NOMO-1 treated with DMSO at 0.1 percent for 48 hours (cell line): ENCODE results near the gene GIT2.

ENCODE experiments used
- DNase-seq: peaks from one replicate; lab custom pipeline; 2025; ENCODE audit not compliant: unreplicated experiment; lab: John Stamatoyannopoulos, UW

GIT2 gene

GRCh38 chr12:109982210-109982609 is 14.0 kb downstream of the GIT2 start:
- no peak for DNase-seq

DNA sequence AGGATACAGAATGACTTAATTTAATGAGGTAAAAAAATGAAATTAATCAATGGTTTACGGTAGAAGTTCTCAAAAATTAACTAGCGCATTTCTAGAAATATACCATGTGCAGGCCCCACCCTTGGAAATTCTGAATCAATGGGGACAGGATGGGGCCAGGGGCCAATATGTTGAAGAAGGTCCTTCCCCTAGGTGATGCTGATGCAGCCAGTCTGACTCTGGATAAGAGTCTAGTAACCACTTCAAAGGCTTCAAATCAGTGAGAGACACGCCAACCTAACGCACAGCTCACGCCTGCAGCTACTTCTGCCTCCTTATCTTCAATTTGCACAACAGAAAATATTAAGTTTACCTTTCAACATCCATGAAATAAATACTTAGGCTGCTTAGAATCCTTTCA is 14.9 kb downstream of the GIT2 start:
- no peak for DNase-seq

DNA sequence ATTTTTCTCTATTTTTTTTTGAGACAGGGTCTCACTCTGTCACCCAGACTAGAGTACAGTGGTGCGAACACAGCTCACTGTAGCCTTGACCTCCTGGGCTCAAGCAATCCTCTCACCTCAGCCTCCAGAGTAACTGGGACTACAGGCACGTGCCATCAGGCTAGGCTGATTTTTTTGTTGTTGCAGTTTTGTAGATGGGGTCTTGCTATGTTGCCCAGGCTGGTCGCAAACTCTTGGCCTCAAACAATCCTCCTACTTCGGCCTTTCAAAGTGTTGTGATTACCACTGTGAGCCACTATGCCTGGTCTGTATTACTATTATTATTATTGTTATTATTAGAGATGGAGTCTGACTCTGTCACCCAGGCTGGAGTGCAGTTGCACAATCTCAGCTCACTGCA is 23.3 kb downstream of the GIT2 start:
- no peak for DNase-seq

DNA sequence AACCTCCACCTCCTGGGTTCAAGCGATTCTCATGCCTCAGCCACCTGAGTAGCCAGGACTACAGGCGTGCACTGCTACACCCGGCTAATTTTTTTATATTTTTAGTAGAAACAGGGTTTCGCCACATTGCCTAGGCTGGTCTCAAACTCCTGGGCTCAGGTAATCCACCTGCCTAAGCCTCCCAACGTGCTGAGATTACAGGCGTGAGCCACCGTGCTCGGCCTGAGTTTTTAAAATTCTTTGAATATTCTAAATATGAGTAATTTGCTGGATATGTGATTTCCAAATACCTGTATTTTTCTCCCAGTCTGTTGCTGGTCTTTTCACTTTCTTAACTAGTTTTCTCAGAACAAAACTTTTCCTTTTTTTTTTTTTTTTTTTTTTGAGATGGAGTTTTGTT is 27.4 kb downstream of the GIT2 start:
- no peak for DNase-seq

GRCh38 chr12:109968032-109968420 is 28.1 kb downstream of the GIT2 start:
- DNase-seq, result no peak

DNA sequence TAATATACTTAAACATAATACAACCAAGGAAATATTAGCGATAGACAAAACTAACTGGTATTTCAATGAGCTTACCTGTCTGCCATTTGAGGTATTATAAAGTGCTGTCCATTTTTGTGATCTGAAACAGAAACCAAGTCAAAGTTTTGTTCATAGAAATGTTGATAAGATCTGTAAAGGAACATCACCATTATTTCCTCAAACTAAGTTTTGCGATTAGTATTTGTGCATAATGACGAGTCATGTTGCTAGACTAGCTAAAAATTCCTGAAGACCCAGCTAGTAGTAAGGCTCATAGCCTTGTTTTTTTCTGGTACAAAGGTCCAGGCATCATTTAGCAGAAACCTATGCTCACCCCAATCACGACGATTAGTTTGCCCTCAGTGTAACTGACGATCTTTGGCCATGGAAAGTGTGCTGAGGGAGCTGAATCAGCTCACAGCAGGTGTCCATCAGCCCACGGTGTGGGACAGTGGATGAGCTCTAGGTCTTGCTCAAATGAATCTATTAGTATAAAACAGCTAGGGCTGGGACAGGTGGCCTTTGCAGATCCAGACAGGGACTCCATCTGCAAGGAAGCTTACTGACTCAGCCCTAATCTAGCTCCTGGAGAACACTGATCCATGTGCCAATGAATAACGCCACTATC is 28.7 kb downstream of the GIT2 start:
- DNase-seq, result no peak

GRCh38 chr12:109966546-109966945 is 29.6 kb downstream of the GIT2 start:
- no peak for DNase-seq

- DNase-seq, result no peak
Observed at GRCh38 chr12:109963743-109964429, 32.3 kb downstream of the GIT2 start.

DNA sequence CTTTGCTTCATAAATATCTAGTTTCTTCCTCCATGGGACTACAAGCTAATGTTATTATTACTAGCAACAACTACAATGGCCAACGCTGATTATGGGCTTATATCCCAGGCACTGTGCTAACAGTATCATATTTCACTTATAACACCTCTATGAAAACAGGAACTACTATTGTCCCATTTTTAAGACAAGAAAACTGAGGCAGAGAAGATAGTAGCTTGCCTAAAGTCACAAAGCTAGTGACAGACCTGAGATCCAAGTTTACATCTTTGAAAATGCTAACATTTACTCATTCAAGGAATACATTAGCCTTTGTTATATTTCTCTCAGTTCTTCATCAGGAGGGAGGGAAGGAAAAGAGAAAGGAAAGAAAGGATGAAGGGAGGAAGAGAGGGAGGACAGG is 32.8 kb downstream of the GIT2 start:
- DNase-seq, result no peak

DNA sequence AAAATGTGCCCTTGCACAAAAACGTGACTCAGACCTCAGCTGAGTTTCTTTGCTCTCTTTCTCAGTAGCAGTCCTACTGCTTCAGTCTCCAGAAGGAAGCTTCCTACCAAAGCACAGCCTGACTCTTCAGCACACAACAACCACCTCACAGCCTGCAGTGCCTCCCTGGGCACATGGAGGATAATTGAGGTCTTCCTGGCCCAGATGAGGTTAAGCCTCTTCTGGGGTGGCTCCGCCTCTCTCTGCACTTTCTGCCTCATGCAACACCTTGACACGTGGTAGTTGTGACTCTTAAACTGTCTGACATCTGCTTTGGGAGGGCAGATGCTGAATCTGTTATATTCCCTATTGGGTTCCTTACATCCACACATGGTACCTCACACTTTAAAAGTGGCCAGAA is 33.8 kb downstream of the GIT2 start:
- no peak for DNase-seq

- no peak for DNase-seq
Observed at GRCh38 chr12:109961612-109962011, 34.6 kb downstream of the GIT2 start.

- DNase-seq, result no peak
Observed at GRCh38 chr12:109961201-109961600, 35.0 kb downstream of the GIT2 start.

- DNase-seq, result no peak
Observed at GRCh38 chr12:109959411-109960093, 36.6 kb downstream of the GIT2 start.

DNA sequence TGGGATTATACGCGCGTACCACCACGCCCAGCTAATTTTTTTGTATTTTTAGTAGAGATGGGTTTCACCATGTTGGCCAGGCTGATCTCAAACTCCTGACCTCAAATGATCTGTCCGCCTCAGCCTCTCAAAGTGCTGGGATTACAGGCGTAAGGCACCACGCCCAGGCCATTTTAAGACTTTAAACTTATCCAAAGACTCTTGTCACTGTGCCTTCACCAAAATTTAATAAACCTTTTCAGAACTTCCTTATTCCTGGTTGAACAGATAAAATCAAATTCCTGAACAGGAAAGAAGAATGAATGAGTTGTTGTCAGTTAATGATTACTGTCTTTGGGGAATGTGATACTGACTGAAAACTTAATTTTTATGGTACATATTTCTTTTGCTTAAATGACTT is 37.8 kb downstream of the GIT2 start:
- no peak for DNase-seq

DNA sequence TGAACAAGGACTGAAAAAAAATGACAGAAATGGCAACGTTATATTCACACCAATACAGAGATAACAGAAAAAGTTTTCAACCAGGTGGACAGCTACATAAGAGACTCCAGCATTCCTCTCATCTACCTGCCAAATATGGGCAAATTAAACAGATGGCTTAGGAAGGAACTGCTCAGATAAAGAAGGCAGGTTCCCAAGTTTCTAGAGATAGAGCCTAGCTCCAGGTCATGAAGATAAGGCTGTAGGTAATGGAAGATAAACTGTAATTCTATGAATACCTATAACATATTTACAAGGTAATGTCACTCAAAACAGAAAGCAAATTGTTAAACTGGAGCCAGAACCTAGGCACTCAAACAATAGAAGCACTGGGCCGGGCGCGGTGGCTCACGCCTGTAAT is 42.5 kb downstream of the GIT2 start:
- no peak for DNase-seq

GRCh38 chr12:109952873-109953272 is 43.3 kb downstream of the GIT2 start:
- DNase-seq, result no peak

DNA sequence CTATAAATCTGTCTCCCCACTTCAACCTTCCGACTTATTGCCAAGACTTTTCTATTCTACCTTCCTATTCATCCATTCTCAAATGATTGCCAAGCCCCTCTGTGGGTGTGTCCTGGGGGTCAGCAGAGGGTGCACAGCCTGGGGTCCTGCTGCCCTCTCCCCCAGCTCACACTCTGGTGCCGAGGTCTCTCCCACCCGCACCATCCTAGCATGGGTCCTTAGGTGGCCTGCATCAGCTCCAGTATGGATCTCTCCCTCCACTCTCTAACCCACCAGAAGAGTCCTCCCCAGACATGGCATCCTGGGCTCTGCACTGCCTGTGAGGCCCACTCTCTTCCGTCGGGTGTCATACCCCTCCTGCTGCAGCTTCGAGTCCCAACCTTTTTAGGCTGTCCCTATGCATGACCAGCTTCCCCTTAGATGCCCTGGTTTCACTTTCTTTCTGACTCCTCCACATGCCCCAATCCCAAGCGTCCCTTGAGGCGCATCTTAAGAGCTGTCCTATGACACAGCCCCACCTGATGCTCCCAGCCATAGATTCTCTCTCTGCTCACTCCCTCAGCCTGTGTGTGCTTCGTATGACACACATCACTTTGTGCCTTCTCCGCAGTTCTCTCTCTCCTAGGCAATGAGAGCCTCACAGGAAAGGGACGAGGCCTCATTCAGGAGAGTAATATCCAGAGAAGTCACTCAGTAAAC is 43.9 kb downstream of the GIT2 start:
- no peak for DNase-seq

DNA sequence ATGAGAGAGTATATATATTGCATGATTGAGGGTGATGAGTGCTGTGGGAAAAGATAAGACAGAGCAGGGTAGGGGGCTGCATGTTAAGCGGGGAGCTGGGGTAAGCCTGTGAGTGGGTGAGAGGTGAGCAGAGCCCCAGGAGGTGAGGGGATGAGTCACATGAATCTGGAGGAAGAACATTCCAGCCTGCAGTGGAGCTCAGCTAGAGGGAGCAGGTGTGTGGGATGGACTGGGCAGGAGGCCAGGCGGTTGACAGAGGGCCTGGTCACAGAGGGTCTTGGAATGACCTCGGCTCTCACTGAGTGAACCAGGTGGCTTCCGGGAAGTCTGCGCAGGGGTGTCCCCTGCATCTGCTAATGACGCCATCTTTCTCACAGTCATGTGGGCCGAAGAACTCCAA is 44.4 kb downstream of the GIT2 start:
- no peak for DNase-seq

DNA sequence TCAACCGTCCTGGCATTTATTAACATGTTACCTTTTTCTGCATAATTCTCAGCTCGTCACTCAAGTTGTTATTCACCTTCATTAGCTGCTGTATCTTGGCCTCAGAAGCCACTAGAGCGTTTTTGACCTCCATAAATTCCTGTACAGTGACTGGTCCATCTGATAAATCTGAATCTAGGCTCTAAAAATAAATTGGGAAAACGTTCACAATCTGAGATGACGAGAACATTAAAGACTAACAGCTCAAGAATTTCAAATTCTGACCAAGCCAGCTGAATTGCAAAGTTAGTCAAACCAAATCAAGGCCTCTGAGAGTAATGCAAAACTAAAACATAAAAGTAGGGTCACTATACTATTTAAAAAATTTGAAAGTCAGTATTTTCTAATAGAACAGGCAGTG is 45.0 kb downstream of the GIT2 start:
- DNase-seq, result no peak

DNA sequence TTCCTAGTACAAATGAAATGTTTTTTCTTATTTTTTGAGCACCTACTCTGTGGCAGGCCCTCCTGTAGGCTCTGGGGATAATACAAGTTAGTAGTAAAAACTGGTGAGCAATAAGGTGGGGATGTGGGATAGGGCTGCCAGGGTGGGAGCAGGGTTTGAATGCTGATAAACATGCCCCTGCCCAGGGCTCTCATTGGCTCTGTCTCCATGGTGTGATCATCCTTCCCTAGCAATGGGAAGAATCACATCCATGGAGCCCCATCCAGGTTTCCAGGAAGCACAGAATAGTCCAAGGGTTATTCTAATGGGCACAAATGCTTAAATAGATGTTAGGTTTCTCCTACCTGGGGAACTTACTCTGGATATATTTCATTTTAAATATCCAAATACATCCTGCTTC is 45.5 kb downstream of the GIT2 start:
- no peak for DNase-seq

DNA sequence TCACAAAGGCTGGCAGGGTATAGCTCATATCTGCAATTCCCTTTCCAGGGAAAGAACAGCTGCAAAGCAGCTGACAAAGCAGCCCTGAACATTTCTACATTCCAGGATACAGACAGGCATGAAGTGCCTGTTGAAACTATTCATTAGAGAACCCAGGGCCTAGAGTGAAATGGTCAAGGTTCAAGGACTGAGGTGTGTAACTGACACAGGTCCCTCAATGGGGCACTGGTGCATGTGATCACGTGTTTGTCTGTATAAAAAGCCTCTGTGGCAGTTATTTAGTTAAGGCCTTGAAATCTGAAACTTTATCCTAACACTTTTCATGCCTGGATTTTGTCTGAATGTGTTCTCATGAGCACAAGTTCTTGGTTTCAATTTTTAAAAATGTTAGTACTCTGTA is 47.1 kb downstream of the GIT2 start:
- no peak for DNase-seq

GRCh38 chr12:109948368-109948767 is 47.8 kb downstream of the GIT2 start:
- DNase-seq, result no peak
